H1 (cell line): ENCODE results near the gene KRT8. TPM values are rescaled to one million over a fixed set of nuclear protein-coding genes. Genes with fewer than 3 reads are reported as not detected.

ENCODE experiments used
- CTBP2 ChIP-seq: IDR thresholded peaks from 2 replicates; pipeline ENCODE4 v1.7.0; 2011; ENCODE audit warnings: borderline replicate concordance, mild to moderate bottlenecking, moderate library complexity, mixed read lengths, low read length; ENCODE audit not compliant: insufficient read depth, insufficient read length
- GABPA ChIP-seq: IDR thresholded peaks from 2 replicates; pipeline ENCODE4 v1.6.1; 2011; ENCODE audit warnings: mild to moderate bottlenecking, low read length, moderate library complexity, borderline replicate concordance; ENCODE audit not compliant: insufficient read depth
- NRF1 ChIP-seq: IDR thresholded peaks from 2 replicates; pipeline ENCODE4 v1.6.1; 2011; ENCODE audit warnings: mild to moderate bottlenecking, low read depth, low read length, improper control_type of control experiment
- POLR2A ChIP-seq, 2 experiments: IDR thresholded peaks; 1 replicate in 1 of 2; 2 replicates in 1 of 2; pipeline ENCODE4 v1.6.1; 2011; ENCODE audit warnings: low read depth in 2 of 2, low read length in 2 of 2, mild to moderate bottlenecking in 2 of 2; ENCODE audit errors: control extremely low read depth in 1 of 2
- RBBP5 ChIP-seq: IDR thresholded peaks from 2 replicates; pipeline ENCODE4 v1.7.1; 2012; ENCODE audit warnings: low read depth, mild to moderate bottlenecking, inconsistent platforms, low read length, moderate library complexity, borderline replicate concordance
- SIRT6 ChIP-seq: IDR thresholded peaks from one replicate; pipeline ENCODE4 v1.7.1; 2012; ENCODE audit warnings: low read length, inconsistent platforms
- ZNF274 ChIP-seq: IDR thresholded peaks from 2 replicates; pipeline ENCODE4 v1.7.0; 2012; ENCODE audit warnings: low read length, borderline replicate concordance; ENCODE audit errors: extremely low read depth
- polyA plus RNA-seq, 7 experiments: library from polyadenylated mRNA; depleted of rRNA in 3 of 7; stranded (reverse) in 5 of 7; unstranded in 2 of 7; fragments of >200 nt in 5 of 7; fragments of 200-250 nt in 2 of 7; gene quantifications; 1 replicate in 5 of 7; 2 replicates in 1 of 7; 4 replicates in 1 of 7; pipeline versions ENCODE4 v1.2.1 to v1.2.3, GENCODE V29; 2011 to 2013; ENCODE audit warnings: missing spikeins in 2 of 7, mixed read lengths in 2 of 7
- total RNA-seq: library from RNA; stranded (reverse); fragmentation: NEBNext Ultra II Directional; extraction: Animal tissue kit (Norgen Biotek cat#: 25700); gene quantifications from 2 replicates; pipeline ENCODE4 v1.2.1, GENCODE V29; 2021
- TF ChIP-seq, protein P1 (sequence below): IDR thresholded peaks from 2 replicates; pipeline ENCODE4 v1.6.1; 2011; ENCODE audit warnings: low read depth, mild to moderate bottlenecking, low read length; ENCODE audit not compliant: insufficient read depth

The KRT8 gene
- total and polyA plus RNA-seq, 2 of the 8 experiments (the other 6 are each of a cell fraction or from before 2014, with no cell fraction given) = 280 to 290 TPM

DNA sequence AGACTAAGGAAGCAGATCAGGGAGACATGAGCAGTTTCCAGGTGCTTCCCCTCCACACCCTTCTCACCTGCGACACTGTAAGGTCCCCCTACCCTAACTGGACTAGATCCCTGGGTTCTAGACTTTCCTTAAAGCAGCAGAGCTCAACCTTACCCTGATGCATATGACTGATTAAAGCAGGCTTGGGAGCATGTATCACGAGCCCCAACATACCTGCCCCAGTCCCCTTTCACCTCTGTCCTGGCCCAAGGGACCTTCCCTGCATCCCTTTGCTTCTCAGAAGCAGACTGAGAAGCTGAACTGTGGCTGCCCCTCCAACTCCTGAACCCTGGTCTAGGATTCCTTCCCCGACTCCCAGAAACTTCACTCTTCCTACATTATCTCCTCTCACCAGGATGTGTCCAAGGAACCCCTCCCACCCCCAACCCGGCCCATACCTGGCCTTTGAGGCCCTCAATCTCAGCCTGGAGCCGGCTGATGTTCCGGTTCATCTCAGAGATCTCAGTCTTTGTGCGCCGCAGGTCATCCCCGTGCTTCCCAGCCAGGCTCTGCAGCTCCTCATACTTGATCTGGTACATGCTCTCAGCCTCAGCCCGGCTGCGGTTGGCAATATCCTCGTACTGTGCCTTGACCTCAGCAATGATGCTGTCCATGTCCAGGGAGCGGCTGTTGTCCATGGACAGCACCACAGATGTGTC, 5.4 kb downstream of the KRT8 start (continued):
- TF ChIP-seq, protein P1, sequence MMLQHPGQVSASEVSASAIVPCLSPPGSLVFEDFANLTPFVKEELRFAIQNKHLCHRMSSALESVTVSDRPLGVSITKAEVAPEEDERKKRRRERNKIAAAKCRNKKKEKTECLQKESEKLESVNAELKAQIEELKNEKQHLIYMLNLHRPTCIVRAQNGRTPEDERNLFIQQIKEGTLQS = no peak
- TF ChIP-seq RBBP5 (no peak), GABPA (no peak), NRF1 (no peak), SIRT6 (no peak), CTBP2 (no peak), ZNF274 (no peak), POLR2A (IDR thresholded peaks at IDR 0.05; ENCODE audit: control extremely low read depth in 1 of 2, low read depth in 2 of 2, low read length in 2 of 2) (no peak)
